ENCODE data around the gene EXOC3.

- TF ChIP-seq CTCF (IDR thresholded peaks at IDR 0.05) (no peak), POLR2A (IDR thresholded peaks at IDR 0.05) (no peak)
Measured at GRCh38 chr5:497871-498509, 55.0 kb downstream of the EXOC3 start.
